Measurements from ENCODE around the gene SOX5.

SOX5 gene

GRCh38 chr12:23684121-23684520, 265.3 kb downstream of the SOX5 start:
- DNase-seq (ENCODE audit: low spot score), result no peak

GRCh38 chr12:23681237-23681636, 268.2 kb downstream of the SOX5 start:
- no peak for DNase-seq (ENCODE audit: low spot score)

- no peak for DNase-seq (ENCODE audit: low spot score)
These were observed 275.4 kb downstream of the SOX5 start for GRCh38 chr12:23674064-23674463.

- no peak for DNase-seq (ENCODE audit: low spot score)
These were observed 277.6 kb downstream of the SOX5 start for GRCh38 chr12:23671881-23672280.

- DNase-seq (ENCODE audit: low spot score), result no peak
These were observed 278.8 kb downstream of the SOX5 start for GRCh38 chr12:23670684-23671083.

- DNase-seq (ENCODE audit: low spot score), result no peak
These were observed 279.8 kb downstream of the SOX5 start for GRCh38 chr12:23669691-23670090.

GRCh38 chr12:23666866-23667265, 282.6 kb downstream of the SOX5 start:
- no peak for DNase-seq (ENCODE audit: low spot score)

GRCh38 chr12:23662966-23663365, 286.5 kb downstream of the SOX5 start:
- DNase-seq (ENCODE audit: low spot score), result no peak

GRCh38 chr12:23659131-23659530, 290.3 kb downstream of the SOX5 start:
- DNase-seq (ENCODE audit: low spot score), result no peak

- DNase-seq (ENCODE audit: low spot score), result no peak
These were observed 291.9 kb downstream of the SOX5 start for GRCh38 chr12:23657598-23657997.

GRCh38 chr12:23655884-23656283, 293.6 kb downstream of the SOX5 start:
- no peak for DNase-seq (ENCODE audit: low spot score)

- DNase-seq (ENCODE audit: low spot score), result no peak
These were observed 294.4 kb downstream of the SOX5 start for GRCh38 chr12:23655112-23655511.

- no peak for DNase-seq (ENCODE audit: low spot score)
These were observed 300.9 kb downstream of the SOX5 start for GRCh38 chr12:23648546-23648945.

GRCh38 chr12:23640754-23641153, 308.7 kb downstream of the SOX5 start:
- DNase-seq (ENCODE audit: low spot score), result no peak

- DNase-seq (ENCODE audit: low spot score), result no peak
These were observed 315.1 kb downstream of the SOX5 start for GRCh38 chr12:23634344-23634743.

GRCh38 chr12:23631786-23632377, 317.6 kb downstream of the SOX5 start:
- no peak for DNase-seq (ENCODE audit: low spot score)

GRCh38 chr12:23630524-23630923, 318.9 kb downstream of the SOX5 start:
- DNase-seq (ENCODE audit: low spot score), result no peak

- no peak for DNase-seq (ENCODE audit: low spot score)
These were observed 320.7 kb downstream of the SOX5 start for GRCh38 chr12:23628806-23629205.

GRCh38 chr12:23626791-23627190, 322.7 kb downstream of the SOX5 start:
- no peak for DNase-seq (ENCODE audit: low spot score)

- DNase-seq (ENCODE audit: low spot score), result no peak
These were observed 327.6 kb downstream of the SOX5 start for GRCh38 chr12:23621900-23622299.

- DNase-seq (ENCODE audit: low spot score), result no peak
These were observed 330.8 kb downstream of the SOX5 start for GRCh38 chr12:23618718-23619117.

GRCh38 chr12:23617749-23618148, 331.7 kb downstream of the SOX5 start:
- no peak for DNase-seq (ENCODE audit: low spot score)

- DNase-seq (ENCODE audit: low spot score), result no peak
These were observed 335.2 kb downstream of the SOX5 start for GRCh38 chr12:23614280-23614679.

- no peak for DNase-seq (ENCODE audit: low spot score)
These were observed 338.1 kb downstream of the SOX5 start for GRCh38 chr12:23611320-23611719.

GRCh38 chr12:23600919-23601318, 348.6 kb downstream of the SOX5 start:
- no peak for DNase-seq (ENCODE audit: low spot score)
